ENCODE results near the gene PEX26.

GRCh38 chr22:18113680-18114394 is 36.0 kb downstream of the PEX26 start:
- TF ChIP-seq CTCF (IDR thresholded peaks at IDR 0.05) (no peak), POLR2A (IDR thresholded peaks at IDR 0.05) (no peak)
